ENCODE results near the gene KSR1.
"Not testable (repeated sequence)": the region's sequence is repeated elsewhere in the genome, so short reads cannot be mapped to it uniquely, and the experiment has no call there.

Gene KSR1

GRCh38 chr17:27493088-27493487, 36.8 kb downstream of the KSR1 start:
- DNase-seq (ENCODE audit: low read depth, low spot score) = no peak

- DNase-seq (ENCODE audit: low read depth, low spot score) = no peak
Measured at GRCh38 chr17:27494192-27495091, 38.2 kb downstream of the KSR1 start.

GRCh38 chr17:27495460-27495859, 39.2 kb downstream of the KSR1 start:
- no peak for DNase-seq (ENCODE audit: low read depth, low spot score)

GRCh38 chr17:27496005-27496404, 39.8 kb downstream of the KSR1 start:
- no peak for DNase-seq (ENCODE audit: low read depth, low spot score)

- no peak for DNase-seq (ENCODE audit: low read depth, low spot score)
Measured at GRCh38 chr17:27496437-27496943, 40.2 kb downstream of the KSR1 start.

- DNase-seq (ENCODE audit: low read depth, low spot score) = no peak
Measured at GRCh38 chr17:27496971-27497370, 40.7 kb downstream of the KSR1 start.

- no peak for DNase-seq (ENCODE audit: low read depth, low spot score)
Measured at GRCh38 chr17:27497696-27498095, 41.4 kb downstream of the KSR1 start.

GRCh38 chr17:27498615-27499309, 42.5 kb downstream of the KSR1 start:
- no peak for DNase-seq (ENCODE audit: low read depth, low spot score)

GRCh38 chr17:27499451-27500265, 43.4 kb downstream of the KSR1 start:
- no peak for DNase-seq (ENCODE audit: low read depth, low spot score)

- DNase-seq (ENCODE audit: low read depth, low spot score) = not testable (repeated sequence)
Measured at GRCh38 chr17:27501338-27501737, 45.1 kb downstream of the KSR1 start.

- no peak for DNase-seq (ENCODE audit: low read depth, low spot score)
Measured at GRCh38 chr17:27502526-27503324, 46.5 kb downstream of the KSR1 start.

GRCh38 chr17:27503611-27504010, 47.4 kb downstream of the KSR1 start:
- no peak for DNase-seq (ENCODE audit: low read depth, low spot score)

GRCh38 chr17:27504188-27504995, 48.1 kb downstream of the KSR1 start:
- DNase-seq (ENCODE audit: low read depth, low spot score) = no peak

- peak; percentile 75 for DNase-seq (ENCODE audit: low read depth, low spot score)
Measured at GRCh38 chr17:27506348-27507218, 50.3 kb downstream of the KSR1 start.

- no peak for DNase-seq (ENCODE audit: low read depth, low spot score)
Measured at GRCh38 chr17:27511168-27511883, 55.1 kb downstream of the KSR1 start.

GRCh38 chr17:27512031-27512430, 55.8 kb downstream of the KSR1 start:
- no peak for DNase-seq (ENCODE audit: low read depth, low spot score)

GRCh38 chr17:27512511-27513346, 56.5 kb downstream of the KSR1 start:
- DNase-seq (ENCODE audit: low read depth, low spot score) = no peak

- DNase-seq (ENCODE audit: low read depth, low spot score) = no peak
Measured at GRCh38 chr17:27513849-27514248, 57.6 kb downstream of the KSR1 start.

Data from iPS DF 19.7 (cell line).